Body of pancreas (tissue), 4 donors: ENCODE results near the gene STIM2.

Source experiments
- POLR2A ChIP-seq, 3 donors: fragments of 450-650 bp; IDR thresholded peaks; one replicate each; pipeline ENCODE4 v1.6.1; 2016; ENCODE audit warnings: antibody characterized with exemption in 3 of 3, mild to moderate bottlenecking in 2 of 3
- TF ChIP-seq, protein P1 (sequence below), 7 experiments: fragments of 450-650 bp in 4 of 7; fragments of 200-600 bp in 3 of 7; sonication (generic) in 3 of 7; IDR thresholded peaks; one replicate each; pipeline ENCODE4 v1.5.1; 2016 to 2019; ENCODE audit warnings: antibody characterized with exemption in 7 of 7

DNA sequence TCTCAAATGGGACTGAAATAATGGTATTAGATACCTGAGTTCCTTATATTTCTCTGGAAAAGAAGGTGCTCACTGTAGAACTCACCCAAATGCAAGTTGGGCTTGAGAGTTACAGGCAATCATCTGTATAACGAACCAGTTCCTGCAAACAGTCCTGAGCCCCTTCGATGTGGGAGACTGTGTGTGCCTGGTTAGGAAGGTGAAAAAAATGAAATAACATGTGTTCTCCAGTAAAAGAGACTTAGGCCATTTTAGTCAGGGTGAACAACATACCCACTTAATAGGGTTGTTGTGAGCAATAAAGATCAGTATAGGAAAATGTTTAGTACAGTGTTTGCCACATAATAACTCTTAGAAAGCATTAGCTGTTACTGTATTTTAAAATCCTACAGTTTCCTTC is 23.4 kb downstream of the STIM2 start:
- TF ChIP-seq POLR2A (IDR thresholded peaks at IDR 0.05): no peak
- TF ChIP-seq, protein P1, sequence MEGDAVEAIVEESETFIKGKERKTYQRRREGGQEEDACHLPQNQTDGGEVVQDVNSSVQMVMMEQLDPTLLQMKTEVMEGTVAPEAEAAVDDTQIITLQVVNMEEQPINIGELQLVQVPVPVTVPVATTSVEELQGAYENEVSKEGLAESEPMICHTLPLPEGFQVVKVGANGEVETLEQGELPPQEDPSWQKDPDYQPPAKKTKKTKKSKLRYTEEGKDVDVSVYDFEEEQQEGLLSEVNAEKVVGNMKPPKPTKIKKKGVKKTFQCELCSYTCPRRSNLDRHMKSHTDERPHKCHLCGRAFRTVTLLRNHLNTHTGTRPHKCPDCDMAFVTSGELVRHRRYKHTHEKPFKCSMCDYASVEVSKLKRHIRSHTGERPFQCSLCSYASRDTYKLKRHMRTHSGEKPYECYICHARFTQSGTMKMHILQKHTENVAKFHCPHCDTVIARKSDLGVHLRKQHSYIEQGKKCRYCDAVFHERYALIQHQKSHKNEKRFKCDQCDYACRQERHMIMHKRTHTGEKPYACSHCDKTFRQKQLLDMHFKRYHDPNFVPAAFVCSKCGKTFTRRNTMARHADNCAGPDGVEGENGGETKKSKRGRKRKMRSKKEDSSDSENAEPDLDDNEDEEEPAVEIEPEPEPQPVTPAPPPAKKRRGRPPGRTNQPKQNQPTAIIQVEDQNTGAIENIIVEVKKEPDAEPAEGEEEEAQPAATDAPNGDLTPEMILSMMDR (IDR thresholded peaks at IDR 0.05): no peak
